Measurements from ENCODE around the gene SLCO4A1.

DNA sequence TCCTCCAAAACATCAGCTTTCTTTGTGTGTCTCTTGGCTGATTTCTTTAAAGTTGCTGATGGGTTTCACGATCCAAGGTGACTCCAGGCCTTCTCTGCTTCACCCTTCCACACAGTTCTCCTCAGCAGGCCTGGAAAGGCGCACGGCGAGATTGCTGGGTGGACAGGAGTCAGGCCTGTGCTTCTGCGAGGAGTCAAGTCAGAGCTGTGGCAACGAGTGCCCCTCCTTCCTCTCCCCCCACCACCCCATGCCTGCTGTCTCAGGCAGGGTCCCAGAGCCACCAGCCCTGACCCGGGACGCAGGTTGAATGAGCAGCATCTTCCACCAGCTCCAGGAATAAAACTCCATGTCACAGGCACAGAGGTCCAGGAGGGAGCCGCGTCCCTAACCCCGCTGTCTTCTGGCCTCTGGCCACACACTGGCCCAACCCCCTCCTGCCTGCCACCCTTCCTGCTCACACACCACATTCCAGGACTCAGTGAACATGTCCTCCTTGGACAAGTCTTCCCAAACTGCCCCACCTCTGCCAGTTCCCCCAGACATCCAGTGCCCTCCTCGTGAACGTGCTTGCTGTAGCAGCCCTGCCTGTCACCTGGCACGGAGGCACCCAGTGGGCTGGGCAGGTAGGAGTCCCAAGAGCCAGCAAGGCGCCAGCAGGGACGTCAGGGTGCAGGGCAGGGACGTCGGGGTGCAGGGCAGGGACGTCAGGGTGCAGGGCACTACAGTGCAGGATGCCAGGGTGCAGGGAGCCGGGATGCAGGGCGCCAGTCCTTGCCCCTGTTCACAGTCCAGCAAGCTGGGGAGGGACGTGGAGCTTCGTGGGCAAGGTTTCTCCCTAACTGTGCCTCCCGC, 59.1 kb downstream of the SLCO4A1 start:
- TF ChIP-seq, protein P1, sequence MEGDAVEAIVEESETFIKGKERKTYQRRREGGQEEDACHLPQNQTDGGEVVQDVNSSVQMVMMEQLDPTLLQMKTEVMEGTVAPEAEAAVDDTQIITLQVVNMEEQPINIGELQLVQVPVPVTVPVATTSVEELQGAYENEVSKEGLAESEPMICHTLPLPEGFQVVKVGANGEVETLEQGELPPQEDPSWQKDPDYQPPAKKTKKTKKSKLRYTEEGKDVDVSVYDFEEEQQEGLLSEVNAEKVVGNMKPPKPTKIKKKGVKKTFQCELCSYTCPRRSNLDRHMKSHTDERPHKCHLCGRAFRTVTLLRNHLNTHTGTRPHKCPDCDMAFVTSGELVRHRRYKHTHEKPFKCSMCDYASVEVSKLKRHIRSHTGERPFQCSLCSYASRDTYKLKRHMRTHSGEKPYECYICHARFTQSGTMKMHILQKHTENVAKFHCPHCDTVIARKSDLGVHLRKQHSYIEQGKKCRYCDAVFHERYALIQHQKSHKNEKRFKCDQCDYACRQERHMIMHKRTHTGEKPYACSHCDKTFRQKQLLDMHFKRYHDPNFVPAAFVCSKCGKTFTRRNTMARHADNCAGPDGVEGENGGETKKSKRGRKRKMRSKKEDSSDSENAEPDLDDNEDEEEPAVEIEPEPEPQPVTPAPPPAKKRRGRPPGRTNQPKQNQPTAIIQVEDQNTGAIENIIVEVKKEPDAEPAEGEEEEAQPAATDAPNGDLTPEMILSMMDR (IDR thresholded peaks at IDR 0.05), result no peak
- TF ChIP-seq POLR2A (IDR thresholded peaks at IDR 0.05) (no peak), POLR2AphosphoS5 (IDR thresholded peaks at IDR 0.05) (no peak), EP300 (IDR thresholded peaks at IDR 0.05) (no peak)

Measured in sigmoid colon (tissue), 4 donors.